Gastroesophageal sphincter (tissue), 4 donors: ENCODE data around the gene SEC14L3. TPM values are rescaled to one million over a fixed set of nuclear protein-coding genes. Genes with fewer than 3 reads are reported as not detected.

Experiments used
- ATAC-seq: fragments of 150-250 bp; one replicate; pipeline ENCODE4 v1.9.1; 2016; ENCODE audit warnings: mild to moderate bottlenecking, moderate library complexity
- H3K27ac ChIP-seq, 4 donors: fragments of 200-600 bp; sonication (generic) in 3 of 4; 1 replicate in 3 of 4; 2 replicates in 1 of 4; pipeline ENCODE4 v1.5.1; 2016 to 2019
- H3K27me3 ChIP-seq: fragments of 200-600 bp; sonication (generic); one replicate; pipeline ENCODE4 v1.5.1; 2019
- H3K36me3 ChIP-seq, 2 donors: fragments of 200-600 bp; sonication (generic); one replicate each; pipeline ENCODE4 v1.5.1; 2019; ENCODE audit warnings: control low read depth in 1 of 2
- H3K4me1 ChIP-seq, 3 donors: fragments of 200-600 bp; sonication (generic); 1 replicate in 2 of 3; 2 replicates in 1 of 3; pipeline ENCODE4 v1.5.1; 2016 to 2019; ENCODE audit warnings: control low read depth in 2 of 3
- H3K4me3 ChIP-seq, 2 donors: fragments of 200-600 bp; sonication (generic); one replicate each; pipeline ENCODE4 v1.5.1; 2019; ENCODE audit warnings: mild to moderate bottlenecking in 1 of 2, moderate library complexity in 1 of 2
- H3K9me3 ChIP-seq, 3 donors: fragments of 200-600 bp; sonication (generic); one replicate each; pipeline ENCODE4 v1.5.1; 2017 to 2019; ENCODE audit warnings: control low read depth in 2 of 3
- CTCF ChIP-seq, 4 experiments: fragments of 200-600 bp in 2 of 4; fragments of 450-650 bp in 2 of 4; sonication (generic) in 1 of 4; IDR thresholded peaks; one replicate each; pipeline ENCODE4 v1.5.1; 2017 to 2019; ENCODE audit warnings: antibody characterized with exemption in 4 of 4, mild to moderate bottlenecking in 2 of 4, moderate library complexity in 2 of 4
- EP300 ChIP-seq: sonication (generic); formaldehyde crosslinking; IDR thresholded peaks from one replicate; pipeline ENCODE4 v1.6.1; 2017; ENCODE audit warnings: antibody characterized with exemption, mild to moderate bottlenecking
- POLR2A ChIP-seq, 2 donors: fragments of 450-650 bp; IDR thresholded peaks; one replicate each; pipeline ENCODE4 v1.6.1; 2017; ENCODE audit warnings: antibody characterized with exemption in 2 of 2, mild to moderate bottlenecking in 2 of 2, moderate library complexity in 1 of 2
- POLR2AphosphoS5 ChIP-seq: sonication (generic); formaldehyde crosslinking; IDR thresholded peaks from one replicate; pipeline ENCODE4 v1.6.1; 2017; ENCODE audit warnings: antibody characterized with exemption
- WGBS, 2 donors: methylation state at CpG; one replicate each; pipeline ENCODE4 v1.1.5; 2018; ENCODE audit warnings: low coverage in 1 of 2; 5-methylcytosine and 5-hydroxymethylcytosine counted together
- total RNA-seq, 4 donors: library from RNA; depleted of rRNA; stranded (reverse); fragments of >200 nt; gene quantifications; one replicate each; pipeline ENCODE4 v1.1.0, GENCODE V29; 2016

The SEC14L3 gene
- total RNA-seq, 4 donors from 2014 or later = not detected

GRCh38 chr22:30513462-30513861 lies 41.6 kb upstream of the SEC14L3 start:
- TF ChIP-seq POLR2A (IDR thresholded peaks at IDR 0.05) (no peak), POLR2AphosphoS5 (no peak), CTCF (IDR thresholded peaks at IDR 0.05) (no peak), EP300 (no peak)
- H3K4me3 ChIP-seq = no peak overlapping the region
- peaks cover 0 to 8% (median 0%) of the 10 kb centered on the region in 3 donors for H3K9me3 ChIP-seq
- H3K27me3 ChIP-seq = peaks cover 13% of the 10 kb centered on the region
- no peaks in the 10 kb centered on the region for H3K4me1 ChIP-seq
- H3K27ac ChIP-seq = no peak overlapping the region
- WGBS, 2 donors = 90 to 100% methylated on average over 3 to 6 of the region's 6 CpGs
- no peak for ATAC-seq
- no peaks in the 10 kb centered on the region for H3K36me3 ChIP-seq

GRCh38 chr22:30511911-30512310 lies 40.1 kb upstream of the SEC14L3 start:
- no peak overlapping the region for H3K4me3 ChIP-seq
- no peak overlapping the region for H3K27ac ChIP-seq
- ATAC-seq = no peak
- no peaks in the 10 kb centered on the region for H3K4me1 ChIP-seq
- peaks cover 0 to 8% (median 0%) of the 10 kb centered on the region in 3 donors for H3K9me3 ChIP-seq
- 81 to 100% methylated on average over 4 to 5 of the region's 7 CpGs for WGBS, 2 donors
- no peaks in the 10 kb centered on the region for H3K36me3 ChIP-seq
- H3K27me3 ChIP-seq = peaks cover 26% of the 10 kb centered on the region
- TF ChIP-seq EP300 (no peak), POLR2AphosphoS5 (no peak), CTCF (IDR thresholded peaks at IDR 0.05) (no peak), POLR2A (IDR thresholded peaks at IDR 0.05) (no peak)

- Histone ChIP-seq H3K4me1 (no peaks in the 10 kb centered on the region), H3K27me3 (peaks cover 34% of the 10 kb centered on the region), H3K27ac (no peak overlapping the region), H3K9me3 (peaks cover 0 to 8% (median 0%) of the 10 kb centered on the region in 3 donors), H3K4me3 (no peak overlapping the region), H3K36me3 (no peaks in the 10 kb centered on the region)
- WGBS, 2 donors = 34 to 60% methylated on average over 1 to 2 of the region's 9 CpGs
- TF ChIP-seq POLR2A (IDR thresholded peaks at IDR 0.05) (no peak), POLR2AphosphoS5 (no peak), EP300 (no peak), CTCF (IDR thresholded peaks at IDR 0.05) (no peak)
- ATAC-seq = no peak
These were observed 39.3 kb upstream of the SEC14L3 start for GRCh38 chr22:30511109-30511508.

GRCh38 chr22:30508216-30508615 lies 36.4 kb upstream of the SEC14L3 start:
- no peak overlapping the region for H3K27ac ChIP-seq
- TF ChIP-seq CTCF (IDR thresholded peaks at IDR 0.05) (no peak), POLR2AphosphoS5 (no peak), EP300 (no peak), POLR2A (IDR thresholded peaks at IDR 0.05) (no peak)
- ATAC-seq = no peak
- H3K27me3 ChIP-seq = peaks cover 63% of the 10 kb centered on the region
- H3K36me3 ChIP-seq = no peaks in the 10 kb centered on the region
- peaks cover 0 to 1% (median 0%) of the 10 kb centered on the region in 3 donors for H3K9me3 ChIP-seq
- H3K4me1 ChIP-seq = peaks cover 0 to 7% (median 0%) of the 10 kb centered on the region in 3 donors
- H3K4me3 ChIP-seq = no peak overlapping the region
- 69 to 100% methylated on average over 1 to 5 of the region's 5 CpGs for WGBS, 2 donors

- TF ChIP-seq CTCF (IDR thresholded peaks at IDR 0.05) (no peak), POLR2A (IDR thresholded peaks at IDR 0.05) (no peak), POLR2AphosphoS5 (no peak), EP300 (no peak)
- H3K9me3 ChIP-seq = no peaks in the 10 kb centered on the region
- H3K4me3 ChIP-seq = no peak overlapping the region
- H3K4me1 ChIP-seq = peaks cover 0 to 7% (median 0%) of the 10 kb centered on the region in 3 donors
- H3K36me3 ChIP-seq = no peaks in the 10 kb centered on the region
- H3K27me3 ChIP-seq = peaks cover 69% of the 10 kb centered on the region
- WGBS, 2 donors = 81 to 89% methylated on average over 3 to 4 of the region's 4 CpGs
- ATAC-seq = no peak
- H3K27ac ChIP-seq = no peak overlapping the region
These were observed 35.9 kb upstream of the SEC14L3 start for GRCh38 chr22:30507670-30508069.
